SKM-1 treated with dmso at 0.1 percent for 144 hours (cell line): ENCODE results near the gene POLE.

Experiments
- DNase-seq: peaks from one replicate; lab custom pipeline; 2025; ENCODE audit not compliant: unreplicated experiment; lab: John Stamatoyannopoulos, UW

POLE gene

DNA sequence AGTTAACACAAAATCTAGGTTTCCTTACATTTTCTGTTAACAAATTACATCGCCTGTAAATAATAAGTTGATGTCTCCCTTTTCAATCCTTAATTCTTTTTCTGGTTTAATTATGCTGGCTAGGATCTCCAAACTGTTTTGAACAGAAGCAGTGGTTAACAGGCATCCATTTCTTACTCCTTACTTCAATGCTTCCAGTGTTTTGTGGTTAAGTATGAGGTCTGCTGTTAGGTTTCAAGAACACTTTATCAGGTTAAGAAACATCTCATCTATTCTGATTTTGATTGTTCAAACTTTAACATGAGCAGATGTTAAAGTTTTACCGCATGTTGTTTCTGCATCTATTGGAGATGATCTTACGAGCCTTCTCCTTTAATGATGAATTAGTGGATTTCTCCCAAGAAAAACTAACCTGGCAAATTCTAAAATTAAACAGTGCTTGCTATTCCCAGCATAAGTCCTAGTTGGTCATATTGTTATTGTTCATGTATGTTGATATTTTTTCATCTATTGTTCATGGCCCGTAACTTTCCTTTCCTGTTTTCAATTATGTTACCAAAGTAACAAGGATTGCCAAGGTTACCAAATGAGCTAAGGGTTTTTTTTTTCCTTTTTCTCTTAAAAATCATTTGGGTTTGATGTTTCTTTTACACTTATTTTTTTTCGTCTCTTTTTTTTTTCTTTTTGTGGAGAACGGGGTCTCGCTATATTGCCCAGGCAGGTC lies 33.4 kb downstream of the POLE start:
- no peak for DNase-seq

DNA sequence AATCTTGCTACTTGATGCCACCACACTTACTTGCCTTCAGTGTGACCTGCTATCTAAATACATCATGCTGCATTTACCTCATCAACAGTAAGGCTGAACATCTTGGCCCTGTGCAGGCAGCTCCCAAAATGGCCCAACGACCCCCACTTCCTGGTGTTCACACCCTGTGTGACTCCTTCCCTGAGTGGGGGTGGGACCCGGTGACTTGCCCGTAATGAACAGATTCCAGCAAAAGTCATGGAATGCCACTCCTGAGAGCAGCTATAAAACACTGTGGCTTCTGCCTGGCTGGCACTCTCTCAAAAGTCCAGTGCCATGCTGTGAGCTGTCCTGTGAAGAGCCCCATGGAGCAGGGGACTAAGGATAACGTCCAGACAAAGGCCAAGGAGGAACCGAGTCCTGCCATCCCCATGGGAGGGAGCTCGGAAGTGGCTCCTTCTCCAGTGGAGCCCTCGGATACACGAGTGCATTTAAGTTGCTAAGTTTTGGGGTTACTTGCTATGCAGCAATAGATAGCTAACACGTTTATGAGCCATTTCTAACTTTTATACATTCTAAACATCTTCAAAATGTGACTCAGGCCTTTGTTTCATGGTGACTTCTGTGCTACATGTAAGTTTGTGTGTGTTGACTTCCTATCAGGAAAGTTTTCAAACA lies 35.6 kb downstream of the POLE start:
- DNase-seq, result peak; percentile 100

DNA sequence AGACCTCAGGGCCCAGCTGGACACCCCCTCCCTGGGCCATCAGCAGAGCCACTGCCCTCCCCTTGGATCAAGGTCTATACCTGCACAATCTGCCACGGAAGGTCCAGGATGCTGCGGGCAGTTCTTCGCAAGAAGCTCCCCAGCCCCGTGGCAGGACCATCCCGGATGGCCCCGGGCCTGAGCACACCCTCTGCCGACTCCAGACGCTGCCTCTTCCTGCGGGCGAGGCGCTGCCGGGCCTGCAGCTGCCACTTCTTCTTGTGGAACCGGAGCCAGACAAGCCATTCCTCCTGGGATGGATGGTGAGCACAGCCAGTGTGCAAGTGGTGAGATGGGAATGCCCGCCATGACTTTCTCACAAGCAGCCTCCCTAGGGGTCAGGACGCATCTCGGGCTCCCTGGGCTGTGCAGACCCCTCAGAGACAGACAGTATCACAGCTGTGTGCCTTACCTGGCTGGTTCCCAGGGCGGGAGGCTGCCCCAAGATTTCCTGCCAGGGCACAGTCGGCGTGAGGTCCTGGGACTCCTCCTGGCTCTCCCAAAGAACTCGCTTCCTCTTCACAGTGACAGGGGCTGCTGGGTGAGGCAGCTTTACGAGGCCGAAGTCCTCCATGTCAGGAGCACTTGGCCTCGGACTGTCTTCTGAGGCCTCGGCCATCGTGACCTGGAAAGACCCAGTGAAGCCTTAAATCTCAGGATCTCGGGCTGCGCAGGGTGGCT lies 37.8 kb downstream of the POLE start:
- no peak for DNase-seq

DNA sequence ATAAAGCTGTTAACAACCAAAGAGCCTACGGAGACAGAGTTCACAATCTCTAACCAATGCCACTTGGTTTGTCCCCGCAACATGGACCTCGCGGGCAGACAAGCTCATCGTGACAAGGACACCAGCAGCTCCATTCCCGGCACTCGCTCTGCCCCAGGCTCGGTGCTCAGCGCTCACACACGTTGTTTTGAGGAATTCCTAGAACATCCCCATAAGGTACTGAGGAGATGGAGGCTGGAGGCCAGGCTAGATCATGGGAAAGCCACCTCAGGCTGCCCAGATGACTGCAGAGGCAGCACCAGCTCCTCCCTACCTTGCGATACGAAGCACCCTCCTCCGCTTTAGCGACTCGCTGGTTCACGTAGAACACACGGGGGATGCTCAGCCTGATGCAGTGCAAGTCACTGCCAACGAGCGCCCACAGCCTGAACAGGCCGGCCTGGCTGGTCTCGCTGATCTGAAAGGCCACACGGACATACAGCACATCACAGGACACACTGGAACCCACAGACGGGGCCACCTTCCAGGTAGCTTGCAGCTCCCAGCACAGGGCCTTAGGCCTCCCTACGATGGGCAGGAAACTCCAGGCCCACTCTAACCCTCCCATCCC lies 38.4 kb downstream of the POLE start:
- DNase-seq, result no peak

DNA sequence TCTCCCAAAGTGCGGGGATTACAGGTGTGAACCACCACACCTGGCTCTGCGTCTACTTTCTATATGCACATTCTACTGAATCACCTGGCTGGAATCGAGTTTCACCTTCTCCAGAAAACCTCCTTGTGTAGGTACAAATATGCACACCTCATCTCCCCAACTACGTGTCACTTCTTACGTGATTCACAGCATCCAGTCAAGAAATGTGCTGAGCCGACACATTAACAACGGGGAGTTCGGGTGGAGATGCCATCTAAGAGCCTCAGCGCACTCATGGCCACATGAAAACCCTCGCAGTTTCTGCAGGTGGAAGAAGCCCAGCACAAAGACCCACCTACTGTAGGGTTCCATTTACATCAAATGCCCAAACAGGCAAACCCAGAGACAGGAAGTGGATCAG lies 39.3 kb downstream of the POLE start:
- DNase-seq, result no peak

DNA sequence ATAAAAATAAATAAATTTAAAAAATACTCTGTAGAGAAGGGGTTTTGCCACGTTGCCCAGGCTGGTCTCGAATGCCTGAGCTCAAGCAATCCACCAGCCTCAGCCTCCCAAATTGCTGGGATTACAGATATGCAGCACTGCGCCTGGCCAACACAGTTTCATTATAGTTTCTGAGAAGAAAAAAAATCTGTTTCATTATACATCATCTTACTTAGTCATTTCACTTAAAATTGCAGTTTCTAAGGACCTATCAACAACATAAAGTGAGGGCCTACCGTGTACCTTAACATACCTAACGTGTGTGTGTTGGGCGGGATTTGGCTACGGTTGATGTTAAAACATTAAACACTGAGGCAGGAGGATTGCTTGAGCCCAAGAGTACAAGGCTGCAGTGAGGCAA lies 40.3 kb downstream of the POLE start:
- DNase-seq, result no peak

DNA sequence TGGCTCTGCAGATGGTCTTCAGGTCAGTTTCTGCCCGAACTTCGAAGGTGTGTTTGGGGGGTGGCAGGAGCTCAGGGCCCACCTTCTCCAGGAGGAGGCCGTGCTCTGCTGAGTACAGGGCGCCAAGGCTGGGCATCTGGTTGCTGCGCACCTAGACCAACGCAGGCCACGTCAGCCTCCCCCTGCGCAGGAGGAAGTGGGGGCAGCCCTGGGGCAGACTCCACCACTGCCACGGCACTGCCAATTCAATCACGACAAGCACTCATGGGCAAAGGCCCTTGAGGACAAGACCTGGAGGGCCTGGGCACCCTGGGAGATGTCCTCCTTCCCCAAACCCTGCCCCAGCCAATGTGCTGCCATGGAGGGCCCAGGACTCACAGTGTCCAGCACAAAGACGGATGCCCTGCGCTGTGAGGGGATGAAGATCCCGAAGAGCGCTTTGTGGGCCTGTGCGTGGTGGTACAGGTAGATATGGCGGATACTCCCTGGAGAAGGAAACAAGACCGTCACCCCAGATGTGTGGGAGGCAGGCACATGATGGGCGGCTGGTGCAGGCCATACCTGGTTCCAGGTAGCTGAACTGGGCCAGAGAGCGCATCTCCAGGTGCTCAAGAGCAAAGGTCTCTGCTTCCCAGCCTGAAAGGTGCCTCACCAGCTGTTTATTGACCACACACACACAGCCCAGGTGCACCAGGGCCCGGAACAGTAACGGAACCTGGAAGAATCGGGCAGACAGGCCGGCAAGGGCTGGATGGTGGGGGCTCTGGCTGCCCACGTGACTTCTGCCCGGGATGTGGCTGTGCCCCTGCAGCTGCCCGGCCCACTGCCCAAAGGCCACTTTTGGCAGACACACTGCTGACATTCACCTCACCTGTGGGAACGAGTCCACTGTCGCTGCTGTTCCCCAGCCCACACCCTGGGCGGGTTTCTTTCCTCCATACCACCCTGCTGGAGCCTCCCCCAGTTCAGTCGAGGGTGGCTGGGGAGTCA lies 44.0 kb downstream of the POLE start:
- no peak for DNase-seq

DNA sequence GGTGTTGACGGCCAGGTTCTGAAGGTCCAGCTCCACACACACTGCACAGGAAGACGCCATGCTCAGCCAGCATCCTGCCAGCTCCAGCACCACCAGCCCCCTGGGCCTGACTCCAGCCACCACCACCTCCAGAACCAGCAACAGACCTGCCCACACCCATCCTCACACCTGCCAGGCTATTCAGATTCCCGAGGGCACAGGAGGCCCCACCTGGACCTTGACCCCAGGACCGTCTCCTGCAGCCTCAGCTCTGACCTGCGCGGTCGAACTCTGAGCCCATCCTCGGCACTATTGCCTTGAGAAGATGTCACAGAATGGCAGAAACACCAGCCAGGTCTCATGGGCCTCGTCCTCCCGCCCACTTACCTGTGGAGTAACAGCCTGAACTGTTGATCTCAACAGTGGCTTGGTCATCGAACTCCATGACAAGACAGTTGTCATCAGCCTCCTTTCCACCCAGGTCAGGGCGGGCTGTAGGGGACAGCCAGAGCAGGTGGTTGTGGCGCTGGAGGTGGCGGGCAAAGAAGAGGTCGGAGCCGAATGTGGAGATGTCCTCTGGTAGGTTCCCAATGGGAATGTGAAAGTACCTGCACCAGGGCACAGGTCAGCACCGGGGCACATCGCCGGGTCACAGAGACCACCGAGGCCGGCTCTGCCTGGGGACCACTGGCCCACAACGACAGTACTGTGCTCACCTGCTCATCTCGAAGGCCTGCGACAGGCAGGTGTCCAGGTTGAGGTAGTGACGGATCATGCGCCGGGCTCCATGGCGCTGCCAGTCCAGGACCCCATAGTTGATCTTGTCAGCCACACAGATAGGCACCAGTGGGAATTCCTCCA lies 45.1 kb downstream of the POLE start:
- DNase-seq, result no peak

DNA sequence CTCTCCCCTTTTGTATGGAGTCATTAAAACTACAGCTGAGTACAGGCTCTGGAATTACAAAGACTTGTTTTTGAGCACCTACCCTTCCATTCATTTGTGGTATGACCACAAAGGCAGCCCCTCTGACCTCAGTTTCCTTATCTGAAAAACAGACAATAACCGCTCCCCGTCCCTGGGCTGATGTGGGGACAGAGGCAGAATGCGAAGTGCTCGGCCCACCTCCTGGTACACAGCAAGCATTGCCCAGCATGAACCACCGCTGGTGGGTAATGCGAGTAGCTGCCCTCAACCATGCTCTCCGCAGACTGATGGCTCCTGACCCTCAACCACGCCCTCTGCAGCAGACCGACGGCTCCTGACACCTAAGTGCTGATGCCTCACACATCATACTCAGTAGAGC lies 46.2 kb downstream of the POLE start:
- DNase-seq, result no peak

DNA sequence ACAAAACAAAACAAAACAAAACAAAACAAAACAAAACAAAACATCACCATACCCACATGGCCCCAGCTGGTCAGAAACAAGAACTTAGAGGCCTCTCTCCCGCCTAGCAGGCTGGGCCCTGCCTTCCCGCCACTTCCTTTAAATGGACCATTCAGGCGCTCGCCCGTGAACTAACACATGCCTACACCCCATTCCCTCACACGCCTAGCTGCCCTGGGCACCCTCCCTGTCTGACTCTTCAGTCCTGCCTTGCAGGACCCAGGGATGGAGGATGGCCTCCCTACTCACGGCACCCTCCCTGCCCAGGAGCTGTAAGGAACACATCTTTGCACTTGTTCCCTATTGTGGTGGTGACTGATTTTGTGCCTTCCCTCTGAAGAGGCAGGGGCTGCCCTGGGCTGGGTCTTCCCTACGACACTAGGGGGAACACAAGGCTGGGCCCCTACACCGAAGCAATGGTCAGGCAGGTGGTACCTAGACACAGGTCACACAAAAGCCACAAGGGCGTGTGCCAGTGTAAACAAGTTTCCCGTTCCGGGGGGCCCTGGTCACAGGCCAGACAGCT lies 47.1 kb downstream of the POLE start:
- DNase-seq, result no peak

DNA sequence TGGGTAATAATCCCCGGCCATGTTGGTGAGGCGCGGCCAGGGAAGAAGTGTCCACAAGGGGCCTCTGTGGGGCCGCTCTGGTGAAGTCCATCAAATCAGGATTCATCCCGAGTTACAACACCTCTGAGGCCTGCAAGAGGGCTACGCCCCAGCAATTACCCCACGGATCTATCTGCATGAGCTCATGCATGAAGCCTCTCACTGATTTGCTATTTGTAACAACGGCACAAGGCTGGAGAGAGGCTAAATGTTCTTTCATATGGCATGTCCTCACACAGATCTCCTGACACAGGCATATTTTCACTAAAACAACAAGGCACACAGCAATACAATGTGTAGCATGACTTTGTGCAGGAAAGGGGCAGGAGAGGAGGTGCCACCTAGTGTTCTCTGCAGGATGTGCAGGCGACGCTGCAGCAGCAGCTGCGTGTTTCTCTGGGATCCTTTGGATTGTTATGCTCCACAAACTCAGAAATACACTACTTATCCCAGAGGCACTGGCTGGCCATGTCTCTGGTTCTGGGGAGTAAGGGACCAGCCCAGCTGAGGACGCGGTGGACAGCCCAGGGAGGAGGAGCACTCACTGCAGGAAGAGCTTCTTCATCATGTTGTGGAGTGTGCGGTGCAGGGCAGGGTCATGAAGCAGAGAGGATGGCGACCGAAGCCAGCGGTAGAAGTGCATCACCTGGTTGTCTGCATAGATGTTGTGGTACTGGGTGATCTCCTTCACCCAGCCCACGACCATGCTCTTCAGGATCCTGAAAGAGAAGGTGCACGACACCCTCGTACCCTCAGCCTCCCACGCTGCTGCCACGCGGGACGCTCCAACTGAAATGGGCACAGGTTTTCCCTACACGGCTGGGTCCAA lies 48.4 kb downstream of the POLE start:
- DNase-seq, result no peak

DNA sequence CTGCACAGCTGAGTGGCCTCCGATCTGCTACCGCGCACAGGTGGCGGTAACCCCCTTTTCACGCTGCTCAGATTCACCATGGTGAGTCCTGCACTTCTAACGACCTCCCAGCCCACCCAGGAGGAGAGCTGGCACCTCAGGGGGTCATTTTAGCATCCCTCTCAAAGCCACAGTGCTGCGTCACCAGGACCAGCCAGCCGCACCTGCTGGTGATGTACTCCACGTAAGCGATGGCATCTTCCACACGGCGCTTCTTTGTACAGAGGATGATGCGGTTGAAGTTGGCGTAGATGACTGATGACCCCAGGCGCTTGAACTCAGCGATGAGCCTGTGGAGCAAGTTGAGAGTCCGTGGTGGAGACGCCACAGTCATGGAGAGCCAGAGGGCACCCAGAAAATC lies 49.3 kb downstream of the POLE start:
- no peak for DNase-seq

DNA sequence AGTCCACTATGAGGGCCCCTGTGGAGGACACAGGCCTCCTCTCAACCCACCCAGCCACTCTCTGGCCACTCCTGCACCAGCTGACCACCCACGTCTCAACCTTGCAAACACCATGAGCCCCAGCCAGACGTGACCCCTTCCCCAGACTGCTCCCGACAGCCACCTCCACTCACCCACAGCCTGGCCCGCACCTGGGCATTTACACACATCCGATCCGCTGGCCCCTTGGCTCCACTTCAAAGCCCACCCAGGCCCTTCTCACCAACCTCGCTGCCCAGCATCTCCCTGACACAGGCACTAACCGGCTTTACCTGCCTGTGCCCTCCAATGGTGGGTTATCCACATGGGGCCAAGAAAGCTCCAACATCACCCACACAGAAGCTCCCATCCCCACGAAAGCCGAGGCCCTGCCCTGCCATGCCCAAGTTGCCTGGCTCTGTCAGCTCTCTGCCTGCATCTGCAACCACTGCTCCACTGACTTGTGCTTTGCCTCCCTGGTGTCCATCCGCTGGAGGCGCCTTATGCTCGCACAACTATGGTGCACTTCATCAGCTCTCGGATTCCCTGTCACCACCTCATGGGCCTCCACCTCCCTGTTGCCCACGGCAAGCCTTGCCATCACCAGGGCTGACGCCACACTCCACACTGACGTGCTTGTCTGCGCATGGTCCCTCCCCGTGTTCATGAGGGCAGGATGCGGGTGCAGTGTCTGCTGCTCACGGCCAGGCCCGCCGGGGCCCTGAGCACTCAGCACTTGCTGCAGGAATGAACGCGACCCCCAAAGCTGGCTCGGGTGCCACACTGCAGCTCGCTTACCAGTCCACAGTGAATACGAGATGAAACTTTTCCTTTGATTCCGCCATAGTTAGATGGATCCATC lies 51.8 kb downstream of the POLE start:
- no peak for DNase-seq

DNA sequence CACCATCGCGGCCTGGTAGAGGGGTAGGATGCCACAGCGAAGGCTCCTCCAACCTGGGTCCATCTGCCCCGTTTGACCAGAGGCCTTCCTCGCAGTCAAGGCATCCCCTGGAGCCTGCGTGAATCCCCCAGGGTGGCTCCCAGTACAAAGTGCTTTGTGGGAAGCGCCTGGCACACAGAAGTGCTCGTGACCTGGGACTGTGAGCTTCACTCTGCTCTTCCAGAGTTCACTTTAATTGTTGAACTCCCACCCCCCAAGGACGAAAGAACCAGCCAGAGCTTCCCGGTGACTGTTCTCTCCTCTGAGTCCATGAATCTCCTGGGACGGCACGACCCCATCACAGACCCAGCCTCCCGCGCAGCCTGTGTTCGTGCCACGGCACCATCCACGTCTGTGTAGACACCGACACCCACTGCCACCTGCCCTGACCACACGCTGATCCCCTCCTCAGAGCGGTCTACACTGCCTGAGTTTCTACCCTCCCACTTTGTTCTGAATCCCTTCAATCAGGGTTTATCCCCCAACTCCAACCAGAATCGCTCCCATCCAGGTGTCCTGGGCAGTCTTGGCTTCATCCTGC lies 52.6 kb downstream of the POLE start:
- no peak for DNase-seq

DNA sequence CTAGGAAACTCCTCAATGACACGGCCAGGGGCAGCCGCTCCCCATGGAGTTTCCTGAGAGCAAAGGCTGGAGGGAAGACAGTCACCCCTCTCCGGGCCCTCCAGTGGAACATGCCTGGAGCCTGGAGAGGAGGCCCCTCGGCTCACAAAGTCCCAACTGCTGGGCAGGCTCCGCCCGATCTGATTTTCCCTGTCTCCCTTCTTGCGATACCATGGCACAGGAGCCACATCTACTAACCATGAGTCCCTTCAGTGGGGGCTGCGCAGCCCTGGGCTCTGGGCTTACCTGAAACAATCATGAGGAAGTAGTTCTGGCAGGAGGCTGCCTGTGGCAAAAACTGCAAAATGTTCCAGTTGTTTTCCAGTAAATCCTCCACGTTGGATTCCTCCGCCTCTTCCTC lies 53.2 kb downstream of the POLE start:
- DNase-seq, result no peak

DNA sequence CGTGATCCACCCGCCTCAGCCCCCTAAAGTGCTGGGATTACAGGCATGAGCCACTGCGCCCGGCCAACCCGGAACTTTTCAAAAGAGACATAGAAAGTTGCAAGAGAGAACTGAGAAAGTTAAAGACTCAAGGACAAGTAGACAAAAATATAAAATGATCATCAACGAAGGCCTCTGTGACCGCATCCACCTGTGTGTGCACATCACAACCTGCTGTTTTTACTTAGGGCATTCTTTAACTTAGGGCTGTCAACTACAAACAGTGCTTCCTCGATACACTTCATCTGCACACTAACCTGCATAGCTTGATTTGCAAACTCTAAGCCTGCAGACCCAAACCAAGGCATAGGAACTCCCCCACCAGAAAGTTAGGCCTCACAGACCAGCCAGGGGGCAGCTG lies 53.7 kb downstream of the POLE start:
- DNase-seq, result no peak

DNA sequence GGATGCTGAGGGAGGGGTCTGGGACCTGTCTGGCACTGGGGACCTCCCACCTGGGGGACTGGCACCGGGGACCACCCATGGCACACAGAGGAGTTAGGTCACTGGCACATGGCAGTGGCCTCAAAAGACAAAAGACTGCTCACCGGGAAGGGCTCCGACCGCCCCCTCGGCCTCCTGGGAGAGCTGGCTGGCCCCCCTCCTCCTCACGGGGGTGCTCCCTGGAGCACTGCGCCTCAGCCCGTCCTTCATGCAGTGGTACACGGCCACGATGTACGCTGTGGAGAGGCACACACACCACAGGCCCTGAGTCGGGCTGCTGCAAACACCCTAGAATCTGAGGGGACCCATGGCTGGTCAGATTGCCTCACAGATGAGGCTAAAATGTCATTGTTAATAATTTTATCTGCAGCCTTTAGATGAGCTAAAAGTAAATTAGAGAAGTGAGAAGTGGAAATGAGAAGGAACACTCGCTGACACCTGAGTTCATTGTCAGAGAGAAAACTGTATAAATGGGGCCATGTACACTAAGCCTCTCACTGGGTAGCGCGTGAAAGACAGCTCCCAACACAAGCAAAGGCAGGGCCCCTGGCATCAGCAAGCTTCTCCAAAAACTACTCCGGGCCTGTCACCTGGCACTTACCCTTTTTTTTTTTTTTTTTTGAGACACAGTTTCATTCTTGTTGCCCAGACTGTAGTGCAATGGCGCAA lies 54.5 kb downstream of the POLE start:
- no peak for DNase-seq
